Endothelial cell of umbilical vein (primary cell): ENCODE measurements around the gene TSPO. TPM values are rescaled to one million over a fixed set of nuclear protein-coding genes. Genes with fewer than 3 reads are reported as not detected.

Source experiments
- BruUV-seq: library from RNA; stranded (reverse); fragments of 400-500 nt; replicated peaks from 2 replicates; lab custom pipeline; 2021; lab: Mats Ljungman, UMichigan
- CTCF ChIA-PET: fragments of 300-600, 350-600 bp; sonication (Branson Sonifier 250); formaldehyde crosslinking; loops from one replicate; lab custom pipeline; 2021; ENCODE audit warnings: antibody characterized with exemption, inconsistent platforms; lab: Charles Lee
- POLR2A ChIA-PET: fragments of 300-600, 350-600 bp; sonication (Branson Sonifier 250); formaldehyde crosslinking; loops from one replicate; lab custom pipeline; 2021; ENCODE audit warnings: antibody characterized with exemption, inconsistent platforms; lab: Charles Lee
- DNase-seq: peaks from one replicate; pipeline ENCODE4 v3.0.0-alpha.2; 2011; ENCODE audit warnings: low read depth, low spot score
- FAIRE-seq: peaks from 2 replicates; lab custom pipeline; 2011; peaks lifted over from hg19 to GRCh38; lab: Jason Lieb, UNC
- H2AFZ ChIP-seq: 2 replicates; pipeline ENCODE4 v1.6.0; 2012; ENCODE audit warnings: low read depth, low read length, control low read depth, inconsistent platforms
- H3K27ac ChIP-seq: 2 replicates; pipeline ENCODE4 v1.5.1; 2011; ENCODE audit warnings: low read depth, mild to moderate bottlenecking, control low read depth, low read length, moderate library complexity; ENCODE audit not compliant: insufficient read depth
- H3K27me3 ChIP-seq, 2 experiments: 2 replicates each; pipeline versions ENCODE4 v1.6.0 to v1.6.1; 2011; ENCODE audit warnings: low read length in 2 of 2, mixed read lengths in 1 of 2; ENCODE audit not compliant: control insufficient read depth in 2 of 2, insufficient read depth in 2 of 2
- H3K36me3 ChIP-seq, 2 experiments: 2 replicates in 1 of 2; 3 replicates in 1 of 2; pipeline ENCODE4 v1.5.1; 2011; ENCODE audit warnings: low read length in 2 of 2, mild to moderate bottlenecking in 1 of 2, moderate library complexity in 1 of 2; ENCODE audit not compliant: control insufficient read depth in 2 of 2, insufficient read depth in 2 of 2; ENCODE audit errors: extremely low read depth in 1 of 2
- H3K4me1 ChIP-seq: 3 replicates; pipeline ENCODE4 v1.5.1; 2011; ENCODE audit warnings: mild to moderate bottlenecking, low read length; ENCODE audit not compliant: control insufficient read depth, insufficient read depth; ENCODE audit errors: extremely low read depth
- H3K4me2 ChIP-seq: 2 replicates; pipeline ENCODE4 v1.6.1; 2011; ENCODE audit warnings: low read length, control low read depth, mixed read lengths; ENCODE audit not compliant: insufficient read depth
- H3K4me3 ChIP-seq, 3 experiments: fragments of 200-600 bp in 1 of 3; sonication (generic), shearing (Covaris generic) in 1 of 3; replicated peaks in 1 of 3; 2 replicates each; pipeline ENCODE4 v1.5.1; 2011 to 2016; ENCODE audit warnings: control low read depth in 3 of 3, low read length in 3 of 3, mild to moderate bottlenecking in 2 of 3, inconsistent platforms in 1 of 3, low read depth in 1 of 3, moderate library complexity in 1 of 3; ENCODE audit not compliant: insufficient read depth in 1 of 3
- H3K79me2 ChIP-seq: 2 replicates; pipeline ENCODE4 v1.6.0; 2012; ENCODE audit warnings: low read length, inconsistent platforms; ENCODE audit not compliant: control insufficient read depth, insufficient read depth
- H3K9ac ChIP-seq: replicated peaks from 2 replicates; pipeline ENCODE3; 2011; ENCODE audit warnings: low read length, control low read depth; ENCODE audit not compliant: insufficient read depth; ENCODE audit errors: extremely low read depth
- H3K9me1 ChIP-seq: replicated peaks from 3 replicates; pipeline ENCODE4 v1.6.0; 2011; ENCODE audit warnings: mild to moderate bottlenecking, low read length; ENCODE audit not compliant: control insufficient read depth, insufficient read depth; ENCODE audit errors: extremely low read depth
- H3K9me3 ChIP-seq: replicated peaks from 2 replicates; pipeline ENCODE4 v1.5.1; 2012; ENCODE audit warnings: low read length, inconsistent platforms; ENCODE audit not compliant: control insufficient read depth, insufficient read depth
- H4K20me1 ChIP-seq: replicated peaks from 2 replicates; pipeline ENCODE3; 2011; ENCODE audit warnings: mild to moderate bottlenecking, low read length; ENCODE audit not compliant: control insufficient read depth, insufficient read depth; ENCODE audit errors: extremely low read depth
- CTCF ChIP-seq, 2 donors: IDR thresholded peaks; 1 replicate in 1 of 2; 2 replicates in 1 of 2; pipeline ENCODE4 v1.5.1; 2011; ENCODE audit warnings: low read length in 2 of 2, mild to moderate bottlenecking in 2 of 2, moderate library complexity in 2 of 2, control low read depth in 1 of 2, inconsistent platforms in 1 of 2, low read depth in 1 of 2; ENCODE audit not compliant: insufficient read depth in 1 of 2; ENCODE audit errors: extremely low read depth in 1 of 2
- EZH2 ChIP-seq: IDR thresholded peaks from 2 replicates; pipeline ENCODE4 v1.6.1; 2012; ENCODE audit warnings: borderline replicate concordance, low read depth, mild to moderate bottlenecking, moderate library complexity, low read length, inconsistent platforms; ENCODE audit not compliant: severe bottlenecking
- FOS ChIP-seq: IDR thresholded peaks from 2 replicates; pipeline ENCODE4 v1.6.1; 2011; ENCODE audit warnings: mild to moderate bottlenecking, low read length, moderate library complexity, borderline replicate concordance; ENCODE audit not compliant: insufficient read depth
- GATA2 ChIP-seq: IDR thresholded peaks from 2 replicates; pipeline ENCODE4 v1.7.0; 2011; ENCODE audit warnings: low read depth, mild to moderate bottlenecking, moderate library complexity, mixed read lengths, low read length; ENCODE audit not compliant: insufficient read length, insufficient read depth
- JUN ChIP-seq: IDR thresholded peaks from 2 replicates; pipeline ENCODE4 v1.6.1; 2011; ENCODE audit warnings: borderline replicate concordance, low read depth; ENCODE audit not compliant: insufficient read length, insufficient read depth
- MAX ChIP-seq: IDR thresholded peaks from 2 replicates; pipeline ENCODE4 v1.6.1; 2011; ENCODE audit not compliant: insufficient read depth, insufficient read length
- MYC ChIP-seq: IDR thresholded peaks from one replicate; pipeline ENCODE4 v1.6.1; 2011; ENCODE audit warnings: mild to moderate bottlenecking, low read depth, low read length
- POLR2A ChIP-seq: IDR thresholded peaks from 2 replicates; pipeline ENCODE4 v1.6.1; 2012; ENCODE audit warnings: low read depth, mild to moderate bottlenecking, control low read depth, low read length
- POLR2AphosphoS5 ChIP-seq: IDR thresholded peaks from 2 replicates; pipeline ENCODE4 v1.6.1; 2012; ENCODE audit warnings: low read depth, mild to moderate bottlenecking, control low read depth, low read length, moderate library complexity; ENCODE audit not compliant: insufficient read depth
- dilution Hi-C: fragments of 300-500 bp; cut with MboI; formaldehyde crosslinking; loops from one replicate; pipeline ENCODE4 v1.15.0; 2019; ENCODE audit warnings: low sequenced_read_pairs; ENCODE audit not compliant: extremely low pct_ligation_motif_present
- intact Hi-C: fragments of 100-400 bp; cut with micrococcal nuclease; formaldehyde crosslinking; loops from one replicate; pipeline ENCODE4 v1.10.0; 2022
- polyA plus RNA-seq, 4 experiments: library from polyadenylated mRNA; depleted of rRNA in 3 of 4; stranded (reverse) in 3 of 4; unstranded in 1 of 4; fragments of >200 nt; gene quantifications; 2 replicates each; pipeline versions ENCODE4 v1.2.1 to v1.2.3, GENCODE V29; 2011 to 2012; ENCODE audit warnings: missing spikeins in 1 of 4
- total RNA-seq: library from RNA; stranded (reverse); gene quantifications from 2 replicates; pipeline ENCODE4 v1.2.3, GENCODE V29; 2021

Gene TSPO
- total and polyA plus RNA-seq, 2 donors (not counting 3 experiments of a cell fraction or from before 2014, with no cell fraction given), result 328 to 720 TPM

GRCh38 chr22:43160497-43161126, 9.3 kb downstream of the TSPO start:
- H3K79me2 ChIP-seq, result peaks cover 25% of the 10 kb centered on the region
- ChIA-PET POLR2A (interaction anchor here (0.6 kb wide), 1 partner anchor 53 kb away, joined by 3 read pairs; no protein-coding TSS in a partner anchor), CTCF (no interaction called here)
- H3K4me2 ChIP-seq, result no peak overlapping the region
- intact Hi-C loops (no loop called here), dilution Hi-C loops (no loop called here)
- no peak overlapping the region for H2AFZ ChIP-seq
- peaks cover 0 to 12% of the 10 kb centered on the region in 2 experiments for H3K36me3 ChIP-seq
- H3K27me3 ChIP-seq, result no peaks in the 10 kb centered on the region
- H4K20me1 ChIP-seq, result no peaks in the 10 kb centered on the region
- no peaks in the 10 kb centered on the region for H3K4me1 ChIP-seq
- FAIRE-seq, result no peak
- H3K27ac ChIP-seq, result no peak overlapping the region
- H3K9ac ChIP-seq, result no peak overlapping the region
- no peaks in the 10 kb centered on the region for H3K9me1 ChIP-seq
- no peaks in the 10 kb centered on the region for H3K9me3 ChIP-seq
- BruUV-seq, result no TSS peak
- no peak for DNase-seq
- H3K4me3 ChIP-seq, result no peak overlapping the region
- no peak for TF ChIP-seq MYC
- no peak for TF ChIP-seq EZH2
- TF ChIP-seq GATA2, result no peak
- no peak for TF ChIP-seq POLR2AphosphoS5
- TF ChIP-seq CTCF (IDR thresholded peaks at IDR 0.05; ENCODE audit: extremely low read depth in 1 of 2, insufficient read depth in 1 of 2, low read depth in 1 of 2, low read length in 2 of 2), result no peak
- TF ChIP-seq POLR2A, result no peak
- no peak for TF ChIP-seq FOS
- TF ChIP-seq JUN, result no peak
- TF ChIP-seq MAX, result no peak
